HG03196 (cell line): ENCODE measurements around the gene SOHLH1.

Experiments
- ATAC-seq: cut with Tn5 transposase; IDR thresholded peaks from one replicate; pipeline ENCODE4 v1.9.1; 2021; ENCODE audit not compliant: unreplicated experiment

SOHLH1 gene

GRCh38 chr9:135729480-135729879 lies 30.2 kb upstream of the SOHLH1 start:
- ATAC-seq = no peak

- no peak for ATAC-seq
Observed at GRCh38 chr9:135728436-135729110, 29.3 kb upstream of the SOHLH1 start.

GRCh38 chr9:135727257-135727875 lies 28.1 kb upstream of the SOHLH1 start:
- ATAC-seq = no peak

GRCh38 chr9:135726138-135726853 lies 27.0 kb upstream of the SOHLH1 start:
- no peak for ATAC-seq

- ATAC-seq = no peak
Observed at GRCh38 chr9:135724186-135724787, 25.0 kb upstream of the SOHLH1 start.

GRCh38 chr9:135722365-135722764 lies 23.1 kb upstream of the SOHLH1 start:
- no peak for ATAC-seq

- no peak for ATAC-seq
Observed at GRCh38 chr9:135719472-135719871, 20.2 kb upstream of the SOHLH1 start.

- no peak for ATAC-seq
Observed at GRCh38 chr9:135718616-135719015, 19.3 kb upstream of the SOHLH1 start.

- ATAC-seq = no peak
Observed at GRCh38 chr9:135717410-135717809, 18.1 kb upstream of the SOHLH1 start.

GRCh38 chr9:135716045-135716444 lies 16.8 kb upstream of the SOHLH1 start:
- no peak for ATAC-seq

GRCh38 chr9:135715056-135715595 lies 15.8 kb upstream of the SOHLH1 start:
- no peak for ATAC-seq

GRCh38 chr9:135714242-135715055 lies 15.2 kb upstream of the SOHLH1 start:
- ATAC-seq = no peak

- no peak for ATAC-seq
Observed at GRCh38 chr9:135712613-135713295, 13.5 kb upstream of the SOHLH1 start.

- ATAC-seq = no peak
Observed at GRCh38 chr9:135711881-135712280, 12.6 kb upstream of the SOHLH1 start.

- ATAC-seq = no peak
Observed at GRCh38 chr9:135711391-135711790, 12.1 kb upstream of the SOHLH1 start.

GRCh38 chr9:135708164-135708563 lies 8.9 kb upstream of the SOHLH1 start:
- ATAC-seq = no peak

GRCh38 chr9:135707252-135708138 lies 8.2 kb upstream of the SOHLH1 start:
- ATAC-seq = no peak

- ATAC-seq = no peak
Observed at GRCh38 chr9:135706288-135706687, 7.0 kb upstream of the SOHLH1 start.

GRCh38 chr9:135705376-135705775 lies 6.1 kb upstream of the SOHLH1 start:
- ATAC-seq = no peak
